ENCODE measurements around the gene JMJD1C.

Gene JMJD1C

GRCh38 chr10:63465293-63466143, at the start of gene JMJD1C:
TSS of gene JMJD1C (minus strand) at chr10:63465977. CDS start at chr10:63465662, 315 bp downstream.
- peak; percentile 80 for DNase-seq (ENCODE audit: extremely low read depth, low read depth)
- no peak; the same call in 1 of the 2 replicates for TF ChIP-seq CTCF (IDR thresholded peaks at IDR 0.05; ENCODE audit: low read depth, low read length)

- DNase-seq (ENCODE audit: extremely low read depth, low read depth) = no peak
- TF ChIP-seq CTCF (IDR thresholded peaks at IDR 0.05; ENCODE audit: low read depth, low read length) = no peak
Measured at GRCh38 chr10:63515002-63515763, 49.4 kb upstream of the JMJD1C start.

GRCh38 chr10:63506554-63506953, 40.8 kb upstream of the JMJD1C start:
- no peak for DNase-seq (ENCODE audit: extremely low read depth, low read depth)
- TF ChIP-seq CTCF (IDR thresholded peaks at IDR 0.05; ENCODE audit: low read depth, low read length) = no peak

- TF ChIP-seq CTCF (IDR thresholded peaks at IDR 0.05; ENCODE audit: low read depth, low read length) = no peak
- no peak for DNase-seq (ENCODE audit: extremely low read depth, low read depth)
Measured at GRCh38 chr10:63505562-63505961, 39.8 kb upstream of the JMJD1C start.

GRCh38 chr10:63504145-63504881, 38.5 kb upstream of the JMJD1C start:
- DNase-seq (ENCODE audit: extremely low read depth, low read depth) = no peak
- no peak for TF ChIP-seq CTCF (IDR thresholded peaks at IDR 0.05; ENCODE audit: low read depth, low read length)

- DNase-seq (ENCODE audit: extremely low read depth, low read depth) = no peak
- TF ChIP-seq CTCF (IDR thresholded peaks at IDR 0.05; ENCODE audit: low read depth, low read length) = no peak
Measured at GRCh38 chr10:63503395-63503794, 37.6 kb upstream of the JMJD1C start.

Data from AG09319 (cell line).